ENCODE results near the gene TLE4. TPM values are rescaled to one million over a fixed set of nuclear protein-coding genes. Genes with fewer than 3 reads are reported as not detected.
"Not testable (repeated sequence)": the region's sequence is repeated elsewhere in the genome, so short reads cannot be mapped to it uniquely, and the experiment has no call there.

Gene TLE4
- 25.1 and 25.4 TPM in 2 replicates for total RNA-seq

- no peak within 1 kb of the TSS for H3K27ac Mint-ChIP-seq
- H3K9me3 Mint-ChIP-seq = no peaks in the 10 kb centered on the region
- peaks cover 36% of the 10 kb centered on the region for H3K4me1 Mint-ChIP-seq (ENCODE audit: low read depth)
- H3K4me3 Mint-ChIP-seq = peak within 1 kb of the TSS; percentile 70
- intact Hi-C loops (cut with micrococcal nuclease) = loop anchor here (1.0 to 10.0 kb wide), 11 partner anchors 22 to 1539 kb away; partner anchors contain the start of genes CEP78, GNAQ and PSAT1
- DNase-seq (ENCODE audit: low spot score) = peak; percentile 100
- peaks cover 15% of the 10 kb centered on the region for H3K36me3 Mint-ChIP-seq (ENCODE audit: low read depth)
- peaks cover 16% of the 10 kb centered on the region for H3K27me3 Mint-ChIP-seq (ENCODE audit: insufficient read depth)
Observed at GRCh38 chr9:79571309-79572031, at the start of gene TLE4. TLE4 (plus strand) TSS chr9:79571965; CDS start chr9:79572791, 826 bp downstream.

DNA sequence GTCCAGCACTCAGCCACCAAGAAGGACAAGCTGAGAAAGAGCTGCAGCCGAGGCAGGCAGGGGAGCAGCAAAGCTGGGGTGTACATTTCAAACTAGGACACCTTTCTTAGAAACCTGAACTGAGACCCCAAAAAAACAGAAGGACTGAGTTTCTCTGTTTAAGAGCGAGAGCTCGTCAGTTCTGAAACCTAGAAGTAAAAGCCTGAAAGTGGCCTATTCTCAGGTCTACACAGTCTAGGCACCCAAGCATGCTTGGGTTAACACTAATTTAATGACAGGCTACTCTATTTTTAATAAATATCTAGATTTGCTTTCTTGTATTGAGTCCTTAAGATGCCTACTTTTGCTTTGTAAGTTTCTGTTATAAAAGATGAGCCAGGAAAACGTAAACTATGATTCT, 49.0 kb upstream of the TLE4 start:
- no peaks in the 10 kb centered on the region for H3K36me3 Mint-ChIP-seq (ENCODE audit: low read depth)
- no peak overlapping the region for H3K4me3 Mint-ChIP-seq
- no peak overlapping the region for H3K27ac Mint-ChIP-seq
- DNase-seq (ENCODE audit: low spot score) = no peak
- H3K4me1 Mint-ChIP-seq (ENCODE audit: low read depth) = no peaks in the 10 kb centered on the region
- peaks cover 2% of the 10 kb centered on the region for H3K27me3 Mint-ChIP-seq (ENCODE audit: insufficient read depth)
- intact Hi-C loops (cut with micrococcal nuclease) = no loop called here
- no peaks in the 10 kb centered on the region for H3K9me3 Mint-ChIP-seq

- Mint-ChIP-seq H3K4me1 (ENCODE audit: low read depth) (no peaks in the 10 kb centered on the region), H3K4me3 (no peak overlapping the region), H3K27me3 (ENCODE audit: insufficient read depth) (peaks cover 2% of the 10 kb centered on the region), H3K9me3 (no peaks in the 10 kb centered on the region), H3K36me3 (ENCODE audit: low read depth) (no peaks in the 10 kb centered on the region), H3K27ac (no peak overlapping the region)
- DNase-seq (ENCODE audit: low spot score) = no peak
- intact Hi-C loops (cut with micrococcal nuclease) = no loop called here
Observed at GRCh38 chr9:79524266-79524665, 47.5 kb upstream of the TLE4 start.

DNA sequence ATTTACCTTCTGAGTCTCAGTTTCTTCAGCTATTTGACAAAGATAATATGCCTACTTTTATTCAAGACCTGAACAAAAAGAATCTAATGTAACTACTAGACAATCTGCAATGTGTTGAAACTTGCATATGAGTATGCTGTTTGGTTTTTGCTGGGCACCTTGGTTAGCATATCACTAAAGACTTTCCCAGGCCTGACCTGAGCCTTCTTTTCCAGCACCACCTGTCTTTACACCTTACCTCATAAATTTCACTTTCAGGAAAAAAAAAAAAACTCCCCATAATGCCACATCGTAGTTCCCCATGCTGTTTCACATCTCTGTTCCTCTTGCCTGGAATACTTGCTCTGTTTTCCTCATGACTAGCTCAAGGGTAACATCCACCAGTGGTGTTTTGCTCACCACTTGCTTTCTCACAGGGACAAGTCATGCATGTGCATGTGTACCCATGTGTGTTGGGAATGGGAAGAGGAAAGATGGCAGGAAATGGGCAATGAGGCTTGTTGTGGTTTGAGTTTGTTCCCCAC, 45.6 kb upstream of the TLE4 start:
- H3K4me3 Mint-ChIP-seq = no peak overlapping the region
- H3K27me3 Mint-ChIP-seq (ENCODE audit: insufficient read depth) = no peaks in the 10 kb centered on the region
- no peaks in the 10 kb centered on the region for H3K4me1 Mint-ChIP-seq (ENCODE audit: low read depth)
- no peak overlapping the region for H3K27ac Mint-ChIP-seq
- no peaks in the 10 kb centered on the region for H3K36me3 Mint-ChIP-seq (ENCODE audit: low read depth)
- no peak for DNase-seq (ENCODE audit: low spot score)
- intact Hi-C loops (cut with micrococcal nuclease) = no loop called here
- H3K9me3 Mint-ChIP-seq = no peaks in the 10 kb centered on the region

DNA sequence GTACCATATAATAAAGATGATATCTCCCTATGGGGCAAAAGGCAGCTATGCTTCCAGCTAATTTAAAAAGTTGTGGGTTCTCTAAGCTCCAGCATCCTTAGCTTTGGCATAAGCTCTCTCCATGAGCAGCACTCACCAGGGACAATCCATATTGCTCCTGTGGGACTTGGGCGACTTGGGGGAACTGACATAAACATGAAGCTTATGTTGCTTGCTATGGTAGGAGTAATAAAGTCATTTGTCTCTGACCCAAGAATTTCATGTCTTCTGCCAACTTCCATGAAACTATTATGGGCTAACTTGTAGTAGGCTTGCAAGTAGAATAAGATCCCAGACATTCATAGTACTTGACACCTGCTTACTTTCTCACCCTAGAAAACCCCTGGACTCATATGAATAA, 36.2 kb upstream of the TLE4 start:
- Mint-ChIP-seq H3K27ac (no peak overlapping the region), H3K4me3 (no peak overlapping the region), H3K27me3 (ENCODE audit: insufficient read depth) (peaks cover 4% of the 10 kb centered on the region), H3K4me1 (ENCODE audit: low read depth) (no peaks in the 10 kb centered on the region), H3K9me3 (no peaks in the 10 kb centered on the region), H3K36me3 (ENCODE audit: low read depth) (no peaks in the 10 kb centered on the region)
- no peak for DNase-seq (ENCODE audit: low spot score)
- intact Hi-C loops (cut with micrococcal nuclease) = loop anchor here (10.0 kb wide), 1 partner anchor 61 kb away; no protein-coding TSS in a partner anchor

DNA sequence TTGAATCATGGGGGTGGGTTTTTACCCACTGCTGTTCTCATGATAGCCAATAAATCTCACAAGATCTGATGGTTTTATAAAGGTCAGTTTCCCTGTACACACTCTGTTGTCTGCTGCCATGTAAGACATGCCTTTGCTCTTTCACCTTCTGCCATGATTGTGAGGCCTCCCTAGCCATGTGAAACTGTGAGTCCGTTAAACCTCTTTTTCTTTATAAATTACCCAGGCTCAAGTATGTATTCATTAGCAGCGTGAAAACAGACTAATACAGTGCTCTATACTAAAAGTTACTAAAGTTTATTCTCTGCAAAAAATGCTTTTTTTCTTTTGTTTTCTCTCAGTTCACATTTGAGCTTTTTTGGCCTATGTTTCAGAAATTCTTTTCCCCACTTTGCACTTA, 33.9 kb upstream of the TLE4 start:
- Mint-ChIP-seq H3K27ac (no peak overlapping the region), H3K4me3 (no peak overlapping the region), H3K27me3 (ENCODE audit: insufficient read depth) (peaks cover 2% of the 10 kb centered on the region), H3K9me3 (no peaks in the 10 kb centered on the region), H3K36me3 (ENCODE audit: low read depth) (no peaks in the 10 kb centered on the region), H3K4me1 (ENCODE audit: low read depth) (no peaks in the 10 kb centered on the region)
- no peak for DNase-seq (ENCODE audit: low spot score)
- intact Hi-C loops (cut with micrococcal nuclease) = loop anchor here (10.0 kb wide), 1 partner anchor 63 kb away; no protein-coding TSS in a partner anchor

GRCh38 chr9:79542735-79543620, 28.8 kb upstream of the TLE4 start:
- no peak overlapping the region for H3K27ac Mint-ChIP-seq
- no peak for DNase-seq (ENCODE audit: low spot score)
- no peak overlapping the region for H3K4me3 Mint-ChIP-seq
- peaks cover 4% of the 10 kb centered on the region for H3K9me3 Mint-ChIP-seq
- peaks cover 16% of the 10 kb centered on the region for H3K4me1 Mint-ChIP-seq (ENCODE audit: low read depth)
- H3K36me3 Mint-ChIP-seq (ENCODE audit: low read depth) = peaks cover 3% of the 10 kb centered on the region
- intact Hi-C loops (cut with micrococcal nuclease) = no loop called here
- peaks cover 4% of the 10 kb centered on the region for H3K27me3 Mint-ChIP-seq (ENCODE audit: insufficient read depth)

DNA sequence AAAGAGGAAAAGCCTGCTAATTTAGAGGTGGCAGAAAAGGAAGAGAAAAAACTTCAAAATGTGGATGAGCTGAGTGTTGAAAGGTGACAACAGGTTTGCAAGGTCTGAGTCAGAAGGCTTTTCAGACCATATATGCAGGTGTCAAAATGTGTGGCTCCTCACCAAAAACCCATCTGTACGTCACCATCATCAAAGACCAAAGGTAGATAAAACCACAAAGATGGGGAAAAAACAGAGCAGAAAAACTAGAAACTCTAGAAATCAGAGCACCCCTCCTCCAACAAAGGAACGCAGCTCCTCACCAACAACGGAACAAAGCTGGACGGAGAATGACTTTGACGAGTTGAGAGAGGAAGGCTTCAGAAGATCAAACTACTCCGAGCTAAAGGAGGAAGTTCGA, 27.4 kb upstream of the TLE4 start:
- Mint-ChIP-seq H3K27ac (peak overlapping the region; percentile 10), H3K4me1 (ENCODE audit: low read depth) (peaks cover 16% of the 10 kb centered on the region)
- H3K36me3 Mint-ChIP-seq (ENCODE audit: low read depth); H3K9me3 Mint-ChIP-seq; H3K27me3 Mint-ChIP-seq (ENCODE audit: insufficient read depth); intact Hi-C loops (cut with micrococcal nuclease); H3K4me3 Mint-ChIP-seq: not testable (repeated sequence)
- DNase-seq (ENCODE audit: low spot score) = peak; percentile 5

DNA sequence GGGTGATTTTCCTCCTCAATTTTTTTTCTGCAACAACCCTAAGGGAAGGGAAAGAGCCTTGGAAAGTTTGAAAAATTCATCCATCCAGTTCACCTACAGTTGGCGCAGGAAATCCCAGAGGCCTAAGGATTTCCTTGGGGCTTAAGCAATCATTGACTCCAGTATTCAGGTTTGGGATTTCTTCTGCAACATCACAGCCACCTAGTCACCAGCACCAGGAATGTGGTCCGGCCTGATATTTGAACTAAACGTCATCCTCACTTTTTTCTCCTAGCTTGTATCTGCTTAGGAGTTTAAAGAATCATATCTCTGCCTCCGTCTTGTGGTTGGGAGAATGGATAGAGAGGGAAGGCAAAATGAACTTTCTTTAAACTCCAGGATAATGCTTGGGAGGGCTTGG, 20.2 kb upstream of the TLE4 start:
- no peaks in the 10 kb centered on the region for H3K4me1 Mint-ChIP-seq (ENCODE audit: low read depth)
- intact Hi-C loops (cut with micrococcal nuclease) = no loop called here
- no peak overlapping the region for H3K27ac Mint-ChIP-seq
- H3K36me3 Mint-ChIP-seq (ENCODE audit: low read depth) = no peaks in the 10 kb centered on the region
- H3K9me3 Mint-ChIP-seq = no peaks in the 10 kb centered on the region
- peaks cover 2% of the 10 kb centered on the region for H3K27me3 Mint-ChIP-seq (ENCODE audit: insufficient read depth)
- DNase-seq (ENCODE audit: low spot score) = no peak
- H3K4me3 Mint-ChIP-seq = no peak overlapping the region

DNA sequence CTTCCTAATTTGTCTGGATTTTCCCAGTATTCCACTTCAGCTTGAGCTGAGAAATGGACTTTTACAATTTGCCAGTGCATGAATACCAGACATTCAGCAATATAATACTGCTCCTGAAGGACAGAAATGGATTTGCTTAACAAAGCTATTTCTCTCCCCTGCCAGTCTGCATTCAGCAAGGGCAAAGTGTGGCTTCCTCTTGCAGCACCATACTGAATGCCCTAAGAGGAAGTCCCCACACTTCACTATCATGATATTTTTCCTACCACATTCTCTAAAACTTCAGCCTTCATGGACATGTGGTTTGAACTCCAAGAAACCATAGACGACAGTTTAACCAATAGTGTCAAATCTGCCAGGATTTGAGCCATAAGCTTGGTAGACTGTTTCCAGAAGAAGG, 19.8 kb upstream of the TLE4 start:
- intact Hi-C loops (cut with micrococcal nuclease) = no loop called here

DNA sequence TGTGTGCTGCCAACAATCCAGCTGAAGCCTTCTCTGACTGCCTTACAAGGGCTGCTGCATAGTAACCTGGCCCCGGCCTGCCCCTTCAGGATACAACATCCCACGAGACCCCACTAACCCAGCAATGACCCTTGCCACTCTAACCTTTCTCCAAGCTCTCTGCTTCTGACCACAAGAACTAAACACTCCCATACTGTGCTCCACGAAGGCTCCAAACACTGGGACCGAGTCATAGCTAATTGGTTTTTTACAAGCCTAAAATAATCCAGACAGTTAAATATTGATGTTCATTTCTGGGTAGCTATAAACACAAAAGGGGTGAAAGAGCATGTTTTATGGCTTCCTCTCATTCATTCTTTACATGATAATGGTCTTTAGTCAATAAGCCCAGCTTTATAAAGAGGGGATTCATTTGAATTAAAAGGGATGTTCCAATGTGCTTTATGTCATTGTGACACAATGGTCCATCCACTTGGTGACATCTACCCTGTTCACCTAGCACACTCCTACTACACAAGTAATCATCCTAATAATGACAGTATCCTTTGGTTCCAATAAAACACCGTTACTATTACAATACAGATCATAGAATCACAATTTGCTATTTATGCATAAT, 16.2 kb upstream of the TLE4 start:
- Mint-ChIP-seq H3K27me3 (ENCODE audit: insufficient read depth) (peaks cover 6% of the 10 kb centered on the region), H3K36me3 (ENCODE audit: low read depth) (no peaks in the 10 kb centered on the region), H3K9me3 (no peaks in the 10 kb centered on the region), H3K4me3 (no peak overlapping the region), H3K4me1 (ENCODE audit: low read depth) (no peaks in the 10 kb centered on the region), H3K27ac (no peak overlapping the region)
- intact Hi-C loops (cut with micrococcal nuclease) = no loop called here
- DNase-seq (ENCODE audit: low spot score) = no peak

More for the DNA sequence above, 19.8 kb upstream of the TLE4 start:
- no peaks in the 10 kb centered on the region for H3K4me1 Mint-ChIP-seq (ENCODE audit: low read depth)
- peaks cover 2% of the 10 kb centered on the region for H3K27me3 Mint-ChIP-seq (ENCODE audit: insufficient read depth)
- DNase-seq (ENCODE audit: low spot score) = no peak
- no peak overlapping the region for H3K4me3 Mint-ChIP-seq
- no peak overlapping the region for H3K27ac Mint-ChIP-seq
- no peaks in the 10 kb centered on the region for H3K9me3 Mint-ChIP-seq
- no peaks in the 10 kb centered on the region for H3K36me3 Mint-ChIP-seq (ENCODE audit: low read depth)

- Mint-ChIP-seq H3K27ac (no peak overlapping the region), H3K36me3 (ENCODE audit: low read depth) (no peaks in the 10 kb centered on the region), H3K9me3 (no peaks in the 10 kb centered on the region), H3K4me1 (ENCODE audit: low read depth) (no peaks in the 10 kb centered on the region), H3K4me3 (no peak overlapping the region), H3K27me3 (ENCODE audit: insufficient read depth) (peaks cover 4% of the 10 kb centered on the region)
- DNase-seq (ENCODE audit: low spot score) = no peak
- intact Hi-C loops (cut with micrococcal nuclease) = no loop called here
Observed at GRCh38 chr9:79559495-79560181, 12.1 kb upstream of the TLE4 start.

Data from activated T-helper 1 cell treated with anti-CD3 and anti-CD28 coated beads, Interleukin-12 subunit alpha, Interleukin-12 subunit beta, Interleukin-2, Interleukin-4 antibody, amounts not matched to agents 30 ng/mL and 10 ng/mL and 1 ng/mL, durations not matched to agents 14 hours and 24 hours and 36 hours (primary cell).